Measurements from ENCODE around the gene MSRB1. TPM values are rescaled to one million over a fixed set of nuclear protein-coding genes. Genes with fewer than 3 reads are reported as not detected.
"Not testable (repeated sequence)": the region's sequence is repeated elsewhere in the genome, so short reads cannot be mapped to it uniquely, and the experiment has no call there.

Gene MSRB1
- total RNA-seq, 2 experiments from 2014 or later: 2.3 to 2.4 TPM

DNA sequence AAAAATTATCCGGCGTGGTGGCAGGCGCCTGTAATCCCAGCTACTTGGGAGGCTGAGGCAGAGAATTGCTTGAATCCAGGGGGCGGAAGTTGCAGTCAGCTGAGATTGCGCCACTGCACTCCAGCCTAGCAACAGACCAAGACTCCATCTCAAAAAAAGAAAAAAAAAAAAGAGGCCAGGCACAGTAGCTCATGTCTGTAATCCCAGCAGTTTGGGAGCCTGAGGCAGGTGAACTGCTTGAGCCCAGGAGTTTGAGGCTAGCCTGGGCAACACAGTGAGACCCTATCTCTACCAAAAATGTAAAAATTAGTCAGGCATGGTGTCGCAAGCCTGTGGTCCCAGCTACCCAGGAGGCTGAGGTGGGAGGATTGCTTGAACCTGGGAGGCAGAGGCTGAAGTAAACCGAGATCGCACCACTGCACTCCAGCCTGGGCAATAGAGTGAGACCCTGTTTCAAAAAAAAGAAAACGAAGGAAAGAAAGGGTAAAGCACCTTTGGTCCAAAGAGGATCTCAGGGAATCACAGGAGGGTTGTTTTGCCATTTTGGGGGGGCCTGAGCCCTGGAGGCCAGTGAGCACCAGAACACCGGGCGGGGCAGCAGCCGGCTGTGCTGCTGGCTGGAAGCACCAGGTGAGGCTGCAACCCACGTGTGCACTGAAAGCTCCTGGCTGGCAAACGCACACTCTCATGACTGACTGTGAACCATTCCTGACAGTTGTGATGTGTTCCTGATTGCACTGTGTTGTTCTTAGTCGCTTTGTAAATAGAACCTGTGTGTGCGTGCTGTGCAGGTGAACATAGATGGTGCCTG lies 43.2 kb downstream of the MSRB1 start:
- DNase-seq: no peak
- POLR2A ChIA-PET: no interaction called here

DNA sequence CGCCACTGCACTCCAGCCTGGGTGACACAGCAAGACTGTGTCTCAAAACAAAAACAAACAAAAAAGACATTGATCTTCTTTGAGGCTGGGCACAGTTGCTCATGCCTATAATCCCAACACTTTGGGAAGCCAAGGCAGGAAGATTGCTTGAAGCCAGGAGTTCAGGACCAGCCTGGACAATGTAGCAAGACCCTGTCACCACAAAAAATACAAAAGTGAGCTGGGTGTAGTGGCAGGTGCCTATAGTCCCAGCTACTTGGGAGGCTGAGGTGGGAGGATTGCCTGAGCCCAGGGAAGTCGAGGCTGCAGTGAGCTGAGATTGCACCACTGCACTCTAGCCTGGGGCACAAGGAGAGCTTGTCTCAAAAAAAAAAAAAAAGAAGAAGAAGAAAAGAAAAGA lies 45.3 kb downstream of the MSRB1 start:
- H3K9me3 ChIP-seq (ENCODE audit: control insufficient read depth in 1 of 2, insufficient read depth in 1 of 2, low read length in 2 of 2); H3K27ac ChIP-seq (ENCODE audit: low read depth in 1 of 2, low read length in 2 of 2); intact Hi-C loops (cut with DNase I, micrococcal nuclease); H3K27ac Mint-ChIP-seq; ATAC-seq (ENCODE audit: poor library complexity); H3K4me1 ChIP-seq (ENCODE audit: insufficient read depth, low read length); H3K9me3 Mint-ChIP-seq; H3K4me1 Mint-ChIP-seq (ENCODE audit: low read depth); H3K36me3 ChIP-seq (ENCODE audit: insufficient read depth, low read length); H3K27me3 Mint-ChIP-seq; POLR2A ChIA-PET; CTCF ChIA-PET; H3K4me3 Mint-ChIP-seq; H3K4me3 ChIP-seq (ENCODE audit: low read length); H3K36me3 Mint-ChIP-seq (ENCODE audit: low read depth); DNase-seq; H3K27me3 ChIP-seq (ENCODE audit: control insufficient read depth in 1 of 2, insufficient read depth in 2 of 2, low read length in 2 of 2): not testable (repeated sequence)

More for the DNA sequence above, 43.2 kb downstream of the MSRB1 start:
- ATAC-seq (ENCODE audit: poor library complexity): no peak
- Histone ChIP-seq H3K4me1 (ENCODE audit: insufficient read depth, low read length) (no peaks in the 10 kb centered on the region), H3K4me3 (ENCODE audit: low read length) (no peak overlapping the region), H3K9me3 (ENCODE audit: control insufficient read depth in 1 of 2, insufficient read depth in 1 of 2, low read length in 2 of 2) (no peaks in the 10 kb centered on the region), H3K27me3 (ENCODE audit: control insufficient read depth in 1 of 2, insufficient read depth in 2 of 2, low read length in 2 of 2) (peaks cover 2 to 4% of the 10 kb centered on the region in 2 experiments), H3K36me3 (ENCODE audit: insufficient read depth, low read length) (no peaks in the 10 kb centered on the region), H3K27ac (ENCODE audit: low read depth in 1 of 2, low read length in 2 of 2) (no peak overlapping the region)
- no peak overlapping the region for H3K27ac Mint-ChIP-seq
- H3K36me3 Mint-ChIP-seq (ENCODE audit: low read depth): no peaks in the 10 kb centered on the region
- no peaks in the 10 kb centered on the region for H3K9me3 Mint-ChIP-seq
- H3K4me1 Mint-ChIP-seq (ENCODE audit: low read depth): no peaks in the 10 kb centered on the region
- H3K4me3 Mint-ChIP-seq: no peak overlapping the region
- intact Hi-C loops (cut with DNase I, micrococcal nuclease): no loop called here
- TF ChIP-seq, protein P1, sequence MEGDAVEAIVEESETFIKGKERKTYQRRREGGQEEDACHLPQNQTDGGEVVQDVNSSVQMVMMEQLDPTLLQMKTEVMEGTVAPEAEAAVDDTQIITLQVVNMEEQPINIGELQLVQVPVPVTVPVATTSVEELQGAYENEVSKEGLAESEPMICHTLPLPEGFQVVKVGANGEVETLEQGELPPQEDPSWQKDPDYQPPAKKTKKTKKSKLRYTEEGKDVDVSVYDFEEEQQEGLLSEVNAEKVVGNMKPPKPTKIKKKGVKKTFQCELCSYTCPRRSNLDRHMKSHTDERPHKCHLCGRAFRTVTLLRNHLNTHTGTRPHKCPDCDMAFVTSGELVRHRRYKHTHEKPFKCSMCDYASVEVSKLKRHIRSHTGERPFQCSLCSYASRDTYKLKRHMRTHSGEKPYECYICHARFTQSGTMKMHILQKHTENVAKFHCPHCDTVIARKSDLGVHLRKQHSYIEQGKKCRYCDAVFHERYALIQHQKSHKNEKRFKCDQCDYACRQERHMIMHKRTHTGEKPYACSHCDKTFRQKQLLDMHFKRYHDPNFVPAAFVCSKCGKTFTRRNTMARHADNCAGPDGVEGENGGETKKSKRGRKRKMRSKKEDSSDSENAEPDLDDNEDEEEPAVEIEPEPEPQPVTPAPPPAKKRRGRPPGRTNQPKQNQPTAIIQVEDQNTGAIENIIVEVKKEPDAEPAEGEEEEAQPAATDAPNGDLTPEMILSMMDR (IDR thresholded peaks at IDR 0.05): no peak
- peaks cover 4% of the 10 kb centered on the region for H3K27me3 Mint-ChIP-seq
- CTCF ChIA-PET: no interaction called here

DNA sequence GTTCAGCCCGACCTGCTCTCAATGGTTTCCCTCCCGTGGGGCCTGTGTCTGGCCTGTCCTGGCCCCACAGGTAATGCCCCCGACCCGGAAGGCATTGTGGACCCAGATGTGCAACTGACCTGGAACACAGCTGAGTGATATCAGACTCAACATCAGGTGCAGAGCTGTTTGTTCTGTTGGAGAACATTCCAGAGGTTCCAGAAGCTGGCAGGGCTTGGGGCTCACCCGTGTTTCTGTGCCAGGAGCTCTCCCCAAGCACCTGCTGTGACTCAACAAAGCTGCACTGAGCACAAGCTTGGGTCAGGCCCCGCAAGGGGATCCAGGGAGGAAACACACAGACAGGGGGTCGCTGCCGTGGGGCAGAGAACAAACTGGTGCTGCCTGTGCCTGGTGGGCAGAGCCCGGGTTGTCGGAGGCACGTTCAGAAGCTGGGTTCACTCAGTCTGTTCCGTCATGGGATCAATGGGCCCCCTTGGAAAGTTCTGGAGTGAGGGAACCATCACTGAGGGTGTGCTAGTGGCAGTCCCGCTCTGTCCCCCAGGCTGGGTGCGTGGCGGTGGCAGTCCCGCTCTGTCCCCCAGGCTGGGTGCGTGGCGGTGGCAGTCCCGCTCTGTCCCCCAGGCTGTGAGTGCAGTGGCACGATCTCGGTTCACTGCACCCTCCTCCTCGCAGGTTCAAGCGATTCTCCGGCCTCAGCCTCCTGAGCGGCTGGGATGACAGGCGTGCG lies 46.9 kb downstream of the MSRB1 start:
- ChIA-PET CTCF (no interaction called here), POLR2A (no interaction called here)
- Mint-ChIP-seq H3K9me3 (no peaks in the 10 kb centered on the region), H3K4me1 (ENCODE audit: low read depth) (no peaks in the 10 kb centered on the region), H3K27ac (no peak overlapping the region), H3K36me3 (ENCODE audit: low read depth) (no peaks in the 10 kb centered on the region), H3K4me3 (no peak overlapping the region), H3K27me3 (peaks cover 8% of the 10 kb centered on the region)
- DNase-seq (no peak), ATAC-seq (ENCODE audit: poor library complexity) (no peak)
- H3K4me1 ChIP-seq (ENCODE audit: insufficient read depth, low read length): no peaks in the 10 kb centered on the region
- intact Hi-C loops (cut with DNase I, micrococcal nuclease): no loop called here
- no peak overlapping the region for H3K27ac ChIP-seq (ENCODE audit: low read depth in 1 of 2, low read length in 2 of 2)
- no peaks in the 10 kb centered on the region for H3K36me3 ChIP-seq (ENCODE audit: insufficient read depth, low read length)
- H3K9me3 ChIP-seq (ENCODE audit: control insufficient read depth in 1 of 2, insufficient read depth in 1 of 2, low read length in 2 of 2): no peaks in the 10 kb centered on the region
- peaks cover 3 to 5% of the 10 kb centered on the region in 2 experiments for H3K27me3 ChIP-seq (ENCODE audit: control insufficient read depth in 1 of 2, insufficient read depth in 2 of 2, low read length in 2 of 2)
- TF ChIP-seq, protein P1 (IDR thresholded peaks at IDR 0.05): no peak
- no peak overlapping the region for H3K4me3 ChIP-seq (ENCODE audit: low read length)
